Neural progenitor cell (in vitro differentiated cells): Measurements from ENCODE around the gene TGFBR3. TPM values are rescaled to one million over a fixed set of nuclear protein-coding genes. Genes with fewer than 3 reads are reported as not detected.
A peak's percentile ranks its signal among the peaks of the same experiment; 100 is the strongest.

Experiments
- DNase-seq: peaks from one replicate; pipeline ENCODE4 v3.0.0-alpha.2; 2016; ENCODE audit warnings: low spot score
- H2AFZ ChIP-seq: fragments of 200-600 bp; sonication (generic); replicated peaks from 2 replicates; pipeline ENCODE4 v1.6.1; 2016; ENCODE audit warnings: antibody characterized with exemption
- H3F3A ChIP-seq: fragments of 200-600 bp; sonication (generic); 2 replicates; pipeline ENCODE4 v1.6.1; 2016; ENCODE audit warnings: antibody characterized with exemption, low read depth
- H3K27ac ChIP-seq: fragments of 200-600 bp; sonication (generic); 2 replicates; pipeline ENCODE4 v1.5.1; 2016; ENCODE audit warnings: mild to moderate bottlenecking
- H3K27me3 ChIP-seq: fragments of 200-600 bp; sonication (generic); 2 replicates; pipeline ENCODE4 v1.6.1; 2016; ENCODE audit warnings: mild to moderate bottlenecking, moderate library complexity
- H3K36me3 ChIP-seq: fragments of 200-600 bp; sonication (generic); 2 replicates; pipeline ENCODE4 v1.5.1; 2016
- H3K4me1 ChIP-seq: fragments of 200-600 bp; sonication (generic); 2 replicates; pipeline ENCODE4 v1.6.1; 2016; ENCODE audit warnings: mixed run types
- H3K4me2 ChIP-seq: fragments of 200-600 bp; sonication (generic); 2 replicates; pipeline ENCODE4 v1.6.1; 2016
- H3K4me3 ChIP-seq: fragments of 200-600 bp; sonication (generic); 2 replicates; pipeline ENCODE4 v1.5.1; 2016
- H3K79me2 ChIP-seq: fragments of 200-600 bp; sonication (generic); 2 replicates; pipeline ENCODE4 v1.6.1; 2016; ENCODE audit warnings: low read depth
- H3K9ac ChIP-seq: fragments of 200-600 bp; sonication (generic); 2 replicates; pipeline ENCODE4 v1.6.1; 2016
- H3K9me3 ChIP-seq: fragments of 200-600 bp; sonication (generic); 2 replicates; pipeline ENCODE4 v1.5.1; 2016; ENCODE audit warnings: low read depth
- H4K20me1 ChIP-seq: fragments of 200-600 bp; sonication (generic); 2 replicates; pipeline ENCODE4 v1.6.1; 2016; ENCODE audit warnings: low read depth
- H3K27ac Mint-ChIP-seq: 3 replicates; pipeline ENCODE4 v1.8.0; 2021; ENCODE audit warnings: mixed read lengths
- H3K27me3 Mint-ChIP-seq: 2 replicates; pipeline ENCODE4 v1.8.0; 2022; ENCODE audit warnings: low read depth, mild to moderate bottlenecking, inconsistent platforms, moderate library complexity, mixed read lengths; ENCODE audit not compliant: insufficient read depth
- H3K36me3 Mint-ChIP-seq: 3 replicates; pipeline ENCODE4 v1.8.0; 2021; ENCODE audit warnings: mixed read lengths
- H3K4me1 Mint-ChIP-seq: 3 replicates; pipeline ENCODE4 v1.8.0; 2021; ENCODE audit warnings: mixed read lengths
- H3K4me3 Mint-ChIP-seq: 3 replicates; pipeline ENCODE4 v1.8.0; 2021; ENCODE audit warnings: mild to moderate bottlenecking, moderate library complexity, mixed read lengths
- H3K9me3 Mint-ChIP-seq: 3 replicates; pipeline ENCODE4 v1.8.0; 2020; ENCODE audit warnings: mixed read lengths
- EZH2 ChIP-seq: fragments of 200-600 bp; sonication (generic); IDR thresholded peaks from 2 replicates; pipeline ENCODE4 v1.6.1; 2017; ENCODE audit warnings: antibody characterized with exemption, mild to moderate bottlenecking, moderate library complexity
- EZH2phosphoT487 ChIP-seq: fragments of 200-600 bp; sonication (generic); IDR thresholded peaks from 2 replicates; pipeline ENCODE4 v1.6.1; 2017; ENCODE audit warnings: antibody characterized with exemption
- total RNA-seq: library from RNA; depleted of rRNA; stranded (reverse); fragments of >200 nt; gene quantifications from 2 replicates; pipeline ENCODE4 v1.2.3, GENCODE V29; 2015; ENCODE audit warnings: low replicate concordance
- TF ChIP-seq, protein P1 (sequence below): fragments of 200-600 bp; sonication (generic); IDR thresholded peaks from 2 replicates; pipeline ENCODE4 v1.5.1; 2017; ENCODE audit warnings: antibody characterized with exemption, mild to moderate bottlenecking

The TGFBR3 gene
- total RNA-seq, 1 donor from 2014 or later, result 11.8 TPM

DNA sequence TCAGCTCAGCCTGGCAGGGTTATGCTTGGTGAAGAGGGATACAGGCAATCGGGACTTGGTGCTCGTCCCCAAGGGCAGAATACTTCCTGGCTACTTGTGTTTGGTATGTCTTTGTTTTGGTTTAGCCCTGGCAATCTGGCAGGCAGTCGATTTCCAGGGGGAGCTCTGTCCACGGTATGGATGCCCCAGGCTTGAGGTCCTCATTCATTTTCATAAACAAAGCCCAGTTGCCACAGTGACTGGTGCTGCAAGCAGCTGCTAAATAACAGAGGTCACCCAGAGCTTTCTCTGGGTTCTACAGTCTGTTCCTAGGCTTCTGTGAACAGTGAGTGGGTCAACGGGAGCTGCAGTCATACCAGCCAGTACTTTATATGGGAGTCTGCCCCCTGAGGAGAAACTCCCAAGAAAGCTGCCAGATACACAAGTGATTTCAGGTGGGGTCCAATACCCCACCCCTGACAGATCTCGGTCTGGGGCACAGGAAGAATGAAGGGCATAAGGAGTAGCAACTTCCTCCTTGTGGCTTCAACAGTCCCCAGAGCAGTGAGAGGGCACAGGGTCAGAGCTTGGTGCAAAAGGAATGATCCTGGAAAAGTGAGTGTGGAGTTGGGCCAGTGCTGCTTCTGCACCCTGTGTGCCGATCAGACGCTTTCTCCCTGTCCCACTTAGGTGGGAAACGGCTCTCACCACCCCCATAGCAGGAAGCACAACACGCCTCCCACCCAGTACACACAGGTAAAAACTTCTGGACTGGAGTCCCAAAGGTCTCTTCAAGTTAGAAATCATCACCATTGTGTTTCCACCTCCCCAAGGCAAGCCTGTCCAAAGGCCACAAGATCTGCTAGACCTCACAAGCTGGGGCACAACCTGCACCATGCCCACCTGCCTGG, 55.5 kb downstream of the TGFBR3 start:
- H3K27me3 ChIP-seq, result no peaks in the 10 kb centered on the region
- no peak for TF ChIP-seq EZH2
- TF ChIP-seq, protein P1, sequence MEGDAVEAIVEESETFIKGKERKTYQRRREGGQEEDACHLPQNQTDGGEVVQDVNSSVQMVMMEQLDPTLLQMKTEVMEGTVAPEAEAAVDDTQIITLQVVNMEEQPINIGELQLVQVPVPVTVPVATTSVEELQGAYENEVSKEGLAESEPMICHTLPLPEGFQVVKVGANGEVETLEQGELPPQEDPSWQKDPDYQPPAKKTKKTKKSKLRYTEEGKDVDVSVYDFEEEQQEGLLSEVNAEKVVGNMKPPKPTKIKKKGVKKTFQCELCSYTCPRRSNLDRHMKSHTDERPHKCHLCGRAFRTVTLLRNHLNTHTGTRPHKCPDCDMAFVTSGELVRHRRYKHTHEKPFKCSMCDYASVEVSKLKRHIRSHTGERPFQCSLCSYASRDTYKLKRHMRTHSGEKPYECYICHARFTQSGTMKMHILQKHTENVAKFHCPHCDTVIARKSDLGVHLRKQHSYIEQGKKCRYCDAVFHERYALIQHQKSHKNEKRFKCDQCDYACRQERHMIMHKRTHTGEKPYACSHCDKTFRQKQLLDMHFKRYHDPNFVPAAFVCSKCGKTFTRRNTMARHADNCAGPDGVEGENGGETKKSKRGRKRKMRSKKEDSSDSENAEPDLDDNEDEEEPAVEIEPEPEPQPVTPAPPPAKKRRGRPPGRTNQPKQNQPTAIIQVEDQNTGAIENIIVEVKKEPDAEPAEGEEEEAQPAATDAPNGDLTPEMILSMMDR, result no peak
- TF ChIP-seq EZH2phosphoT487, result no peak
- Mint-ChIP-seq H3K27ac (peak overlapping the region; percentile 50), H3K4me1 (peaks cover 22% of the 10 kb centered on the region), H3K36me3 (no peaks in the 10 kb centered on the region), H3K9me3 (no peaks in the 10 kb centered on the region), H3K4me3 (no peak overlapping the region), H3K27me3 (peaks cover 5% of the 10 kb centered on the region)
- no peaks in the 10 kb centered on the region for H4K20me1 ChIP-seq
- no peak for DNase-seq
- H3K9ac ChIP-seq, result no peak overlapping the region
- no peaks in the 10 kb centered on the region for H3K79me2 ChIP-seq
- H3F3A ChIP-seq, result no peaks in the 10 kb centered on the region
- H3K4me3 ChIP-seq, result no peak overlapping the region
- H3K9me3 ChIP-seq, result no peaks in the 10 kb centered on the region
- H3K4me2 ChIP-seq, result no peak overlapping the region
- no peak overlapping the region for H2AFZ ChIP-seq
- no peaks in the 10 kb centered on the region for H3K36me3 ChIP-seq
- peaks cover 6% of the 10 kb centered on the region for H3K4me1 ChIP-seq
- H3K27ac ChIP-seq, result no peak overlapping the region

- Histone ChIP-seq H3K27ac (no peak overlapping the region), H3K9me3 (no peaks in the 10 kb centered on the region), H3K9ac (no peak overlapping the region), H2AFZ (no peak overlapping the region), H4K20me1 (no peaks in the 10 kb centered on the region), H3K4me2 (no peak overlapping the region), H3K4me1 (peaks cover 6% of the 10 kb centered on the region), H3K4me3 (no peak overlapping the region), H3K36me3 (no peaks in the 10 kb centered on the region), H3F3A (no peaks in the 10 kb centered on the region), H3K27me3 (no peaks in the 10 kb centered on the region), H3K79me2 (no peaks in the 10 kb centered on the region)
- H3K4me1 Mint-ChIP-seq, result peaks cover 22% of the 10 kb centered on the region
- H3K27ac Mint-ChIP-seq, result no peak overlapping the region
- no peaks in the 10 kb centered on the region for H3K36me3 Mint-ChIP-seq
- peaks cover 3% of the 10 kb centered on the region for H3K27me3 Mint-ChIP-seq
- H3K9me3 Mint-ChIP-seq, result no peaks in the 10 kb centered on the region
- H3K4me3 Mint-ChIP-seq, result no peak overlapping the region
- no peak for DNase-seq
- TF ChIP-seq, protein P1, result no peak
- TF ChIP-seq EZH2 (no peak), EZH2phosphoT487 (no peak)
These were observed 56.4 kb downstream of the TGFBR3 start for GRCh38 chr1:91829293-91830153.

DNA sequence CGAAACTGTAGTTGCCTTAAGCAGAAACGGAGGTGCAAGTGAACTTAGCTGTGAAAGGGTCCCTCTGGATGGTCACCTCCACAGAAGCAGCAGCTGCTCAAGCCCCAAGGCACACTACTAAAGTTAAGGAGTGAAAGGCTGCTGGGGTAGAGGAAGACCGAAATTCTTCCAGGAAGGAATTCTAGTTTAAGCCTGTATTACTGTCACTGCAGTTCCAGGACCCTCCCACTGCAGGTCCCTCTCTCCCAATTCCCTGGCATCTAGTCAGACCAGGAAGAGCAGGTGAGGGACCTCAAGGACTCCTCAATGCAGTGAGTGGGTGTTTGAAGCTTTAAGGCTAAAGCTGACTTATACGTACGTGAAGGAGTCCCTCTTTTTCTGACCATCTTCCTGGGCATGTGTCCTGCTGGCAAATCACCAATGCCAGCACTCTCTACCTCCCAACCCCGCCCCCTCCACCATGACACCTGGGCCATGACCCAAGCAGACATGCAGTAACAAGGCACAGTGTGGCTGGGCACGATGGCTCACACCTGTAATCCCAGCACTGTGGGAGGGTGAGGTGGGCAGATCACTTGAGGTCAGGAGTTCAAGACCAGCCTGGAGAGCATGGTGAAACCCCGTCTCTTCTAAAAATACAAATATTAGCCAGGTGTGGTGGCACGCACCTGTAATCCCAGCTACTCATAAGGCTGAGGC, 57.2 kb downstream of the TGFBR3 start:
- Mint-ChIP-seq H3K4me3 (no peak overlapping the region), H3K27ac (no peak overlapping the region)

More for the DNA sequence above, 57.2 kb downstream of the TGFBR3 start:
- Histone ChIP-seq H3K27ac (no peak overlapping the region), H3K27me3 (no peaks in the 10 kb centered on the region), H3K4me1 (peaks cover 6% of the 10 kb centered on the region), H3K4me2 (no peak overlapping the region), H3K9ac (no peak overlapping the region), H3F3A (no peaks in the 10 kb centered on the region), H3K4me3 (no peak overlapping the region), H3K36me3 (no peaks in the 10 kb centered on the region), H3K79me2 (no peaks in the 10 kb centered on the region), H3K9me3 (no peaks in the 10 kb centered on the region), H4K20me1 (no peaks in the 10 kb centered on the region), H2AFZ (no peak overlapping the region)
- DNase-seq, result no peak
- peaks cover 3% of the 10 kb centered on the region for H3K27me3 Mint-ChIP-seq
- H3K36me3 Mint-ChIP-seq, result no peaks in the 10 kb centered on the region
- TF ChIP-seq EZH2phosphoT487 (no peak), EZH2 (no peak)
- TF ChIP-seq, protein P1, result no peak
- H3K4me1 Mint-ChIP-seq, result peaks cover 22% of the 10 kb centered on the region
- H3K9me3 Mint-ChIP-seq, result no peaks in the 10 kb centered on the region
